ENCODE results near the gene SCLY.

DNA sequence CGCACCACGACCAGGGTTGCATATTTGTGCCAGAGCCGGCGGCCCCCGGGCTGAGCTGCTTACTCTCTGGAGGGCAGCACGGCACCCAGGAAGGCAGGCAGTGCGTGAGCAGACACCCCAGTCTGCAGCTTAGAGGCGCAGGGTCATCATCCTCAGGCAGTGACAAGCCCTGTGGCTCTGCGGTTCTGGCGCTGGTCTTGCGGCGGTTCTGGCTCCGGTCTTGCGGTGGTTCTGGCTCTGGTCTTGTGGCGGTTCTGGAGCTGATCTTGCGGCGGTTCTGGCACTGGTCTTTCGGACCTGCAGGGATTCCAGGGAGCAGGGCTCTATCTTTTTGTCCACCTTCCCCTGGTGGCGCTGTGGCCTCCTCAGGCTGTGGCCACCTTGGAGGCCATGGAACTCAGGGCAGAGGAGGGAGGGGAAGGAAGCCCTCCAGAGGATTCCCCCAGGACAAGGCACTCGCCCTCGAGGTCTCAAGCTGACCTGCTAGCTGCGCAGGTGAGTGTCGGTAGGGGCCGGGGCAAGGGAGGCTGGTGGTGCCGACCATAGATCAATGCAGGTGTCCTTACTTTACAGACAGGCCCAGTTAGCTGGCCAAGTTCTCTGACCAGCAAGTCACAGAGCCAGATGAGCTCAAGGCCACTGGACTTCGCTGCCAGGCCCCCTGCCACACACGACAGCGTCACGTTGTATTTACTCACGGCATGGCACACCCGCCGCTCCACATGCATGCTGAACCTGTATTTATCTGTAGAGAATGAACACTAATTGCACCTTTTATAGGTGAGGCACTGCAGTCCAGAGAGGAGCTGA lies 54.3 kb downstream of the SCLY start:
- TF ChIP-seq, protein P1, sequence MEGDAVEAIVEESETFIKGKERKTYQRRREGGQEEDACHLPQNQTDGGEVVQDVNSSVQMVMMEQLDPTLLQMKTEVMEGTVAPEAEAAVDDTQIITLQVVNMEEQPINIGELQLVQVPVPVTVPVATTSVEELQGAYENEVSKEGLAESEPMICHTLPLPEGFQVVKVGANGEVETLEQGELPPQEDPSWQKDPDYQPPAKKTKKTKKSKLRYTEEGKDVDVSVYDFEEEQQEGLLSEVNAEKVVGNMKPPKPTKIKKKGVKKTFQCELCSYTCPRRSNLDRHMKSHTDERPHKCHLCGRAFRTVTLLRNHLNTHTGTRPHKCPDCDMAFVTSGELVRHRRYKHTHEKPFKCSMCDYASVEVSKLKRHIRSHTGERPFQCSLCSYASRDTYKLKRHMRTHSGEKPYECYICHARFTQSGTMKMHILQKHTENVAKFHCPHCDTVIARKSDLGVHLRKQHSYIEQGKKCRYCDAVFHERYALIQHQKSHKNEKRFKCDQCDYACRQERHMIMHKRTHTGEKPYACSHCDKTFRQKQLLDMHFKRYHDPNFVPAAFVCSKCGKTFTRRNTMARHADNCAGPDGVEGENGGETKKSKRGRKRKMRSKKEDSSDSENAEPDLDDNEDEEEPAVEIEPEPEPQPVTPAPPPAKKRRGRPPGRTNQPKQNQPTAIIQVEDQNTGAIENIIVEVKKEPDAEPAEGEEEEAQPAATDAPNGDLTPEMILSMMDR (IDR thresholded peaks at IDR 0.05): no peak
- no peak for TF ChIP-seq ZFX (IDR thresholded peaks at IDR 0.05; ENCODE audit: borderline replicate concordance)
